ENCODE results near the gene AADACL2. TPM values are rescaled to one million over a fixed set of nuclear protein-coding genes. Genes with fewer than 3 reads are reported as not detected.
"Not testable (repeated sequence)": the region's sequence is repeated elsewhere in the genome, so short reads cannot be mapped to it uniquely, and the experiment has no call there.

The AADACL2 gene
- total RNA-seq, 1 donor from 2014 or later: not detected

- not testable (repeated sequence) for DNase-seq (ENCODE audit: low spot score); ATAC-seq
Measured at GRCh38 chr3:151764699-151765098, 31.0 kb downstream of the AADACL2 start.

- no peak for ATAC-seq
- DNase-seq (ENCODE audit: low spot score): no peak
Measured at GRCh38 chr3:151765685-151766084, 32.0 kb downstream of the AADACL2 start.

- DNase-seq (ENCODE audit: low spot score): no peak
- ATAC-seq: no peak
Measured at GRCh38 chr3:151766454-151766853, 32.7 kb downstream of the AADACL2 start.

DNA sequence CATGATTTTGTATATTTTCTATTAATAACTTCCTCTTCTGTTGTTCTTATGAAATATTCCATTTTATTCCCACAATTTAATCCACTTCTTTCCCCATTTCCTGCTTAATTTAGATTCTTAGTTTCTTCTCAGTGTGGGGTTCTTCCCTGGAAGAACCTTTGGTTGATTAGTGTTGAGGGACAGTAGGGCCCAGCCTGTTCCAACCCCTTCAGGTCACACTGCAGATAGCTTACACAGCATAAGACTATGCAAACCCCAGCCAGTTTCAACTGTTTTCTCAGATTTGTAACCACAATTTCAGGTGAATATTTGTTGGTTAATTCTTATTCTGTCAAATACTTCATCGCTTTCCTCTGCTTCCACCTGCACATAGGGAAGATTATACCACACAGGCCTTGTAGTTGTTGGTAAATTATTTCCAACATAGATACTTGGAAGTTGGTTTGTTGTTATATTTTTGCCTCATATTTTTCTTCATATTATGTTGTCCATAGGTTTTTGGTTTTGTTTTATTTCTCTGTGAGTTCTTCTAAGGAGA lies 34.7 kb downstream of the AADACL2 start:
- DNase-seq (ENCODE audit: low spot score) (no peak), ATAC-seq (no peak)

GRCh38 chr3:151769175-151769574 lies 35.4 kb downstream of the AADACL2 start:
- no peak for ATAC-seq

DNA sequence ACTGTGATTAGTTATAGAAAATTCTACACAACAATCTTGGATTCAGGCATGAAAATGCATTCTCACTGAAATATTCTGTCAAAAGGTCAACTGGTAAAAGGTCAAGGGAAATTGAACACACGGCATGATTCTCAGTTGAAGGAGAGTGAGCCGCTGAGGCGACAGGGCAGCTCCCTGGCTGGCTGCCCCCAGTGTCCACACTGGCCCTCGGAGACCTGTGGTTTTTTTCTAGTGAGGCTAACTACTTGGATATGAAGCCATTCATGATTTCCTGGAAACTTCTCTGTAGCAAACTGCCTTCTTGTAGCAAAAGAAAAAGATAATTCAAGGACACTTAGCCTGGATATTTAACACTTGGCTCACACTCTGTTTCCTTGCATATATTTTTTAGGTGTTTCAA lies 37.2 kb downstream of the AADACL2 start:
- ATAC-seq: peak; percentile 93

More at GRCh38 chr3:151769175-151769574, 35.4 kb downstream of the AADACL2 start:
- DNase-seq (ENCODE audit: low spot score): no peak

DNA sequence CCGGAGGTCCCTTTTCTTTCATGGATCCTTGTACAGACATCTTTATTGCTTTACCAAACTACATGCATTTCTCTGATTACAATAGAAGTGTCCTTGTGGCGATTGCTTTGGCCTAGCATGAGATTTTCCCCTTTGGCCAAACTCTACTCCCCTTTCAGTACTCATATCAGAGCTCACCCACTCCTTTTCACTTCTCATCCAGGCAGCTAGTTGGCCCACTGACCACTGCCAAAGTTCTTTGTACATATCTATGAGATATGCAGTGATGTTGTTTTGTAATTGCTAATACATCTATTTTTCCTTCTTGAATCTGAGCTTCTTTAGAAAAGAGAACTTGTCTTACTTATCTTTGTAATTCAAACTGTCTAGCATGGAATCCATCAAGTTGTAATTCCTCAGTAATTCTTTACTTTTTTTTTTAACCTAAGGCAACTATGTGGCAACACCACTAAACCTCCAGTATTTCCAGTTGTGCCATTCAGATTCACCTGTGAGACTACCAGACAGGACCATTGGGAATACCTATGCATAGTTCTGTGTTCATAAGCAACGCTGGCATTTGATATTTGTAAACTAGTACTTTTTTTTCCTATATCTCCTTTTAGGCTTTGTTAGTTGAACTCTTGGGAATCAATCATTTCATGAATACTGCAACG lies 39.2 kb downstream of the AADACL2 start:
- ATAC-seq: no peak
- DNase-seq (ENCODE audit: low spot score): no peak

More for the DNA sequence above, 37.2 kb downstream of the AADACL2 start:
- DNase-seq (ENCODE audit: low spot score): peak; percentile 84

GRCh38 chr3:151774235-151774634 lies 40.5 kb downstream of the AADACL2 start:
- DNase-seq (ENCODE audit: low spot score) (no peak), ATAC-seq (no peak)

- DNase-seq (ENCODE audit: low spot score) (no peak), ATAC-seq (no peak)
Measured at GRCh38 chr3:151774910-151775309, 41.2 kb downstream of the AADACL2 start.

GRCh38 chr3:151775314-151776258 lies 41.9 kb downstream of the AADACL2 start:
- ATAC-seq (no peak), DNase-seq (ENCODE audit: low spot score) (no peak)

DNA sequence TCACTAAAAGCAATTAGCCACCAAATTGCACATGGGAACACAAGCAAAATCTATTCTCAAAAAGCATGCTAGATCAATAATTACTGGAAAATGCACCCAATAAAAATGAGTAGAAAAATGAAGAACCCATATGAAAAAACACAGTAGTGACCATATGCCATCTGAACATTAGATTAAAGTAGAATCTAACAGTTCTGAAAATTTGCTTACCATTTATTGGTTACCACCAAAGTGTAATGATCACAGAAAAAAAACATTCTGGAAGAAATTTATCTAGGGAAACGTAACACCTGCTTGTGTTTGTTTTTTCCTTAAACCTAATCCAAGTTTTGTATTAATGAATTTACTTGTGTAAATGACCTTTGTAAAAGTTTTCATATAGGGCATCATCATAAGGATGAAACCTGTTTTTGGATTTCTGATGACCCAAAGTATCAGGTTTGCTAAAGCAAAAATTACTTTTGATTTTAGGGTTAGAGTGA lies 42.6 kb downstream of the AADACL2 start:
- ATAC-seq (no peak), DNase-seq (ENCODE audit: low spot score) (no peak)

GRCh38 chr3:151777880-151778279 lies 44.2 kb downstream of the AADACL2 start:
- ATAC-seq (no peak), DNase-seq (ENCODE audit: low spot score) (no peak)

- DNase-seq (ENCODE audit: low spot score) (no peak), ATAC-seq (no peak)
Measured at GRCh38 chr3:151787626-151788025, 53.9 kb downstream of the AADACL2 start.

- ATAC-seq: no peak
- no peak for DNase-seq (ENCODE audit: low spot score)
Measured at GRCh38 chr3:151788401-151788800, 54.7 kb downstream of the AADACL2 start.

DNA sequence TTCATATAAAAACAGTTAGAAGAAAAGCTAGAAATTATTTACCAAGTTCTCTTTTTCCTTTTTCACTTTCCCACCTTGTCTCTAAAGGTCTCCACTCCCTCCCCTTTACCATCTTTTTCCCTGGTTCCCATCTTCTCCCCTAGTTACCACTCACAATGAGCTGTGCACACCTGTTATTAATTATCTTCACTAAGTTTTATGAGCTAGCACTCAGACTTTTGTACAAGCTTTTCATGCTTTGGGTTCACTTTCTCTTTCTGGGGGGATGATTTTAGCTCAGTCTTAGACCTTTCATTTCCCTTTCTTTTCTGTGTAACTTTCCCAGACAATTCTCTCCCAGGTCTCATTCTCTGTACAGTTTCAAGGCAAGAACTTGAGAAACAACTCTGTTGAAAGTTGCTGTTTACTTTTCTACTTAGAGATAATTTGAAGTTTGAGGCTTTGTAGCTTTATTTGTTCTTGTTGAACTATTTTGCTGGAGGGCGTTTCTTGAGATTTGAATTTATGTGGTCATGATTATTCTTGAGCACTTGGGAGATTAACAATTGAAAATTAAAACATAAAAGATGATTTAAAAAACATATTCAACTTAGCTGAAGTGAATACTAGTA lies 56.2 kb downstream of the AADACL2 start:
- ATAC-seq: no peak
- no peak for DNase-seq (ENCODE audit: low spot score)

DNA sequence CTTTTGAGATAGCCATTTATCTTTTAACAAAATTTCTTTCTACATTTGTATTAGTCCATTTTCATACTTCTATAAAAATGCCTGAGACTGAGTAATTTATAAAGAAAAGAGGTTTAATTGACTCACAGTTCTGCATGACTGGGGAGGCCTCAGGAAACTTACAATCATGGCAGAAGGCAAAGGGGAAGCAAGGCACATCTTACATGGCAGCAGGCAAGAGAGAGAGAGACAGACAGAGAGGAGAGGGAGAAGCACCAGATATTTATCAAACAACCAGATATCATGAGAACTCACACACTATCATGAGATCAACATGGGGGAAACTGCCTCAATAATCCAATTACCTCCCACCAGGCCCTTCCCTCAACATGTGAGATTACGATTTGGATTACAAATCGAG lies 57.0 kb downstream of the AADACL2 start:
- ATAC-seq; DNase-seq (ENCODE audit: low spot score): not testable (repeated sequence)

DNA sequence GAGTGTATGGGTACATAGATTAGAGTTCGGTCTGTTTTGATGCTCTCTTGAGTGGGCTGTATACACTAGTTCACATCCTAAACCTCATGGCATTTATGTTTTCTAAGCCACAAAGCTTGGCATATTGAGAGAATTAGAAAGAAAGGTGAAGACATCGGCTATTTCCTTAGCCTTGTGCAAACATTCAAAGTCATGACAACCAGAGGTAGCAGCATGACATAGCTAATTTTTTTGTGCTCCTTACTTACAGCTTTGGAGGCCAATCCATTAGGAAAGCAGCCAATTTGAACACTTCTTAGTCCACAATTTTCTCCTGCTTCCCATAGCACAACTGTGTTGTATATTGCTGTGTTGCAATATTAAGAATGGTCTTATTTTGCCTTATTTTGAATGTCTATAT lies 58.7 kb downstream of the AADACL2 start:
- DNase-seq (ENCODE audit: low spot score): no peak
- ATAC-seq: no peak

GRCh38 chr3:151793636-151794035 lies 59.9 kb downstream of the AADACL2 start:
- ATAC-seq (no peak), DNase-seq (ENCODE audit: low spot score) (no peak)

GRCh38 chr3:151794080-151794479 lies 60.4 kb downstream of the AADACL2 start:
- peak; percentile 50 for ATAC-seq
- DNase-seq (ENCODE audit: low spot score): no peak

- ATAC-seq (no peak), DNase-seq (ENCODE audit: low spot score) (no peak)
Measured at GRCh38 chr3:151795276-151795675, 61.5 kb downstream of the AADACL2 start.

DNA sequence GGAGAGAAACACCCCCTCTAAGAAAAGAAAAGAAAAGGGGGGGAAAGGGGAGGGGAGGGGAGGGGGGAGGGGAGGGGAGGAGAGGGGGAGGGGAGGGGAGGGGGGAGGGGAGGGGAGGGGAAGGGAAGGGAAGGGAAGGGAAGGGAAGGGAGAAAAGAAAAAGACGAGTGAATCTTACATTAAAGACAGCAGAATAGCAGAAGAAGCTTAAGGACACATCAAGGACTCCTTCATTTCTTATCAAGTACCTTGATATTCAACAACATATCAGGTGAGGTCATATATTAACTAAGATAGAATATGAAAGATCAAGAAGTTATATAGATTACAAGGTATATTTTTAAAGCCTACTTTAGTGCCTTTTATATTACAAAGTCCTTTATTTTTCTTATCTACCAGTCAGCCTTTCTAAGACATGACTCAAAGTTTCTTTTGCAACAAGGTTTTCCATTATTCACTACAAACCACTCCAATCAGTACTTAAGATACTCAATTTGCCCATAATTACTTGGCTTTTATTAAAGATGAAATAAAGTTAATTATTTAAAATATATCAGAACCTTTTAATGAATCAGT lies 62.5 kb downstream of the AADACL2 start:
- ATAC-seq: no peak
- no peak for DNase-seq (ENCODE audit: low spot score)

Data from left lobe of liver (tissue), 2 donors.